B cell (primary cell): ENCODE results near the gene KRTAP12-2.

Source experiments
- EZH2 ChIP-seq: IDR thresholded peaks from 2 replicates; pipeline ENCODE4 v1.6.1; 2012; ENCODE audit warnings: borderline replicate concordance, low read depth, mild to moderate bottlenecking, moderate library complexity, low read length; ENCODE audit not compliant: insufficient read depth, poor library complexity, severe bottlenecking
- TF ChIP-seq, protein P1 (sequence below): fragments of 200-600 bp; IDR thresholded peaks from one replicate; pipeline ENCODE4 v1.8.0; 2022; ENCODE audit warnings: antibody characterized with exemption, mild to moderate bottlenecking

DNA sequence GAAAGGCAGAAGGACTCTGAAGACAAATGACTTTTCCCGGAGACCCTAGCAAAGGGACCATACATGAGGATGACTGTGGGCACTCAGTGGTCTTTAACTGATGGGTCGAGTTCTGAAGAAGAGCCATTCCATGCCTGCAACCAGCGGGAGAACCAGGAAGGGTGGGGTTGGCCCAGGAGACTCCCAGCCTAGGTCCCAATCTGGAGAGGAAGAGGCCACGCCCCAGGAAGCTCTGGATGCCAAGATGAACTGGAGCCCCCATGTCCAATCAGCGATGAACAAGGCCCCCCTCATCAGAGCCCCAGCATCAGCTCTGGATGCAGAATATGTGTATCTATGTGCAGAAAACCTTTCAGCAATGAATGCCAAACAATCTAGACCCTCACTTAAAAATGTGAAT lies 26.0 kb downstream of the KRTAP12-2 start:
- TF ChIP-seq, protein P1, sequence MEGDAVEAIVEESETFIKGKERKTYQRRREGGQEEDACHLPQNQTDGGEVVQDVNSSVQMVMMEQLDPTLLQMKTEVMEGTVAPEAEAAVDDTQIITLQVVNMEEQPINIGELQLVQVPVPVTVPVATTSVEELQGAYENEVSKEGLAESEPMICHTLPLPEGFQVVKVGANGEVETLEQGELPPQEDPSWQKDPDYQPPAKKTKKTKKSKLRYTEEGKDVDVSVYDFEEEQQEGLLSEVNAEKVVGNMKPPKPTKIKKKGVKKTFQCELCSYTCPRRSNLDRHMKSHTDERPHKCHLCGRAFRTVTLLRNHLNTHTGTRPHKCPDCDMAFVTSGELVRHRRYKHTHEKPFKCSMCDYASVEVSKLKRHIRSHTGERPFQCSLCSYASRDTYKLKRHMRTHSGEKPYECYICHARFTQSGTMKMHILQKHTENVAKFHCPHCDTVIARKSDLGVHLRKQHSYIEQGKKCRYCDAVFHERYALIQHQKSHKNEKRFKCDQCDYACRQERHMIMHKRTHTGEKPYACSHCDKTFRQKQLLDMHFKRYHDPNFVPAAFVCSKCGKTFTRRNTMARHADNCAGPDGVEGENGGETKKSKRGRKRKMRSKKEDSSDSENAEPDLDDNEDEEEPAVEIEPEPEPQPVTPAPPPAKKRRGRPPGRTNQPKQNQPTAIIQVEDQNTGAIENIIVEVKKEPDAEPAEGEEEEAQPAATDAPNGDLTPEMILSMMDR = no peak
- no peak for TF ChIP-seq EZH2
